Neural progenitor cell (in vitro differentiated cells): ENCODE results near the gene RRM2. TPM values are rescaled to one million over a fixed set of nuclear protein-coding genes. Genes with fewer than 3 reads are reported as not detected.

Source experiments
- DNase-seq: peaks from one replicate; pipeline ENCODE4 v3.0.0-alpha.2; 2016; ENCODE audit warnings: low spot score
- H2AFZ ChIP-seq: fragments of 200-600 bp; sonication (generic); replicated peaks from 2 replicates; pipeline ENCODE4 v1.6.1; 2016; ENCODE audit warnings: antibody characterized with exemption
- H3F3A ChIP-seq: fragments of 200-600 bp; sonication (generic); 2 replicates; pipeline ENCODE4 v1.6.1; 2016; ENCODE audit warnings: antibody characterized with exemption, low read depth
- H3K27ac ChIP-seq: fragments of 200-600 bp; sonication (generic); 2 replicates; pipeline ENCODE4 v1.5.1; 2016; ENCODE audit warnings: mild to moderate bottlenecking
- H3K27me3 ChIP-seq: fragments of 200-600 bp; sonication (generic); 2 replicates; pipeline ENCODE4 v1.6.1; 2016; ENCODE audit warnings: mild to moderate bottlenecking, moderate library complexity
- H3K36me3 ChIP-seq: fragments of 200-600 bp; sonication (generic); 2 replicates; pipeline ENCODE4 v1.5.1; 2016
- H3K4me1 ChIP-seq: fragments of 200-600 bp; sonication (generic); 2 replicates; pipeline ENCODE4 v1.6.1; 2016; ENCODE audit warnings: mixed run types
- H3K4me2 ChIP-seq: fragments of 200-600 bp; sonication (generic); 2 replicates; pipeline ENCODE4 v1.6.1; 2016
- H3K4me3 ChIP-seq: fragments of 200-600 bp; sonication (generic); 2 replicates; pipeline ENCODE4 v1.5.1; 2016
- H3K79me2 ChIP-seq: fragments of 200-600 bp; sonication (generic); 2 replicates; pipeline ENCODE4 v1.6.1; 2016; ENCODE audit warnings: low read depth
- H3K9ac ChIP-seq: fragments of 200-600 bp; sonication (generic); 2 replicates; pipeline ENCODE4 v1.6.1; 2016
- H3K9me3 ChIP-seq: fragments of 200-600 bp; sonication (generic); 2 replicates; pipeline ENCODE4 v1.5.1; 2016; ENCODE audit warnings: low read depth
- H4K20me1 ChIP-seq: fragments of 200-600 bp; sonication (generic); 2 replicates; pipeline ENCODE4 v1.6.1; 2016; ENCODE audit warnings: low read depth
- H3K27ac Mint-ChIP-seq: 3 replicates; pipeline ENCODE4 v1.8.0; 2021; ENCODE audit warnings: mixed read lengths
- H3K27me3 Mint-ChIP-seq: 2 replicates; pipeline ENCODE4 v1.8.0; 2022; ENCODE audit warnings: low read depth, mild to moderate bottlenecking, inconsistent platforms, moderate library complexity, mixed read lengths; ENCODE audit not compliant: insufficient read depth
- H3K36me3 Mint-ChIP-seq: 3 replicates; pipeline ENCODE4 v1.8.0; 2021; ENCODE audit warnings: mixed read lengths
- H3K4me1 Mint-ChIP-seq: 3 replicates; pipeline ENCODE4 v1.8.0; 2021; ENCODE audit warnings: mixed read lengths
- H3K4me3 Mint-ChIP-seq: 3 replicates; pipeline ENCODE4 v1.8.0; 2021; ENCODE audit warnings: mild to moderate bottlenecking, moderate library complexity, mixed read lengths
- H3K9me3 Mint-ChIP-seq: 3 replicates; pipeline ENCODE4 v1.8.0; 2020; ENCODE audit warnings: mixed read lengths
- CTCF ChIP-seq: fragments of 200-600 bp; sonication (generic); IDR thresholded peaks from 2 replicates; pipeline ENCODE4 v1.5.1; 2017; ENCODE audit warnings: antibody characterized with exemption, mild to moderate bottlenecking
- EZH2 ChIP-seq: fragments of 200-600 bp; sonication (generic); IDR thresholded peaks from 2 replicates; pipeline ENCODE4 v1.6.1; 2017; ENCODE audit warnings: antibody characterized with exemption, mild to moderate bottlenecking, moderate library complexity
- EZH2phosphoT487 ChIP-seq: fragments of 200-600 bp; sonication (generic); IDR thresholded peaks from 2 replicates; pipeline ENCODE4 v1.6.1; 2017; ENCODE audit warnings: antibody characterized with exemption
- total RNA-seq: library from RNA; depleted of rRNA; stranded (reverse); fragments of >200 nt; gene quantifications from 2 replicates; pipeline ENCODE4 v1.2.3, GENCODE V29; 2015; ENCODE audit warnings: low replicate concordance

RRM2 gene
- total RNA-seq, 1 donor from 2014 or later = 66.0 TPM

DNA sequence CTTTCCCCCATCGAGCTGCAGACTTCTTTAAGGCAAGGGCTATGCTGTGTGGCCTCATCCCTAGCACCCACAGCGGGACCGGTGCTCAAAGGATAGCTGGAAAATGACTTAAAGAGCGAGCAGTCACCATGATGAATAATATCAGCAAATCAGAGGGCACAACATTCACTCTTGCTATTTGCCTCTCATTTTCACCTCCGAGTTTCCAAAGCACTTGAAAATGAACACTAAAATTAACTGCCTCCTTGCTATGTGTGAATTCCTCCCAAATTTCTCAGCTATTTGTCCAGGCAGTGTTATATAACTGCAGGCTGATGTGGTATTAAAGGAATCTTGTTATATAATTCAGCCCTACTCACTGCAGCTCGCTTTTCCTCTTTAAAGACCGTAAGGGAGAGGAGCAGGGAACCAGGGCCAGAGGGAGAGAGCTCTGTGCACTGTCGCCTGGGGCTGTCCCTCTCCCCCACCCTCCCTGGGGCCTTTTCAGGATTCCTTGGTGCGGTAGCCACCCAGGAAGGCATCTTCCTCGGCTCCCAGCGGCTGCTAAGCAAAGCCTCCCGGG lies 43.8 kb upstream of the RRM2 start:
- peak overlapping the region; percentile 89 for H2AFZ ChIP-seq
- H3F3A ChIP-seq = peaks cover 22% of the 10 kb centered on the region
- peaks cover 5% of the 10 kb centered on the region for H4K20me1 ChIP-seq
- H3K4me3 ChIP-seq = peak overlapping the region; percentile 57
- H3K4me1 ChIP-seq = peaks cover 4% of the 10 kb centered on the region
- Mint-ChIP-seq H3K36me3 (no peaks in the 10 kb centered on the region), H3K4me3 (peak overlapping the region; percentile 78), H3K27ac (no peak overlapping the region), H3K27me3 (peaks cover 69% of the 10 kb centered on the region), H3K9me3 (no peaks in the 10 kb centered on the region), H3K4me1 (peaks cover 23% of the 10 kb centered on the region)
- H3K79me2 ChIP-seq = no peaks in the 10 kb centered on the region
- H3K27me3 ChIP-seq = peaks cover 100% of the 10 kb centered on the region
- H3K36me3 ChIP-seq = no peaks in the 10 kb centered on the region
- TF ChIP-seq CTCF (no peak), EZH2phosphoT487 (no peak), EZH2 (no peak)
- H3K4me2 ChIP-seq = peak overlapping the region; percentile 80
- no peak for DNase-seq
- H3K27ac ChIP-seq = no peak overlapping the region
- H3K9ac ChIP-seq = no peak overlapping the region
- no peaks in the 10 kb centered on the region for H3K9me3 ChIP-seq

- H4K20me1 ChIP-seq = peaks cover 5% of the 10 kb centered on the region
- peaks cover 71% of the 10 kb centered on the region for H3K27me3 Mint-ChIP-seq
- H2AFZ ChIP-seq = peak overlapping the region; percentile 89
- DNase-seq = peak; percentile 65
- H3F3A ChIP-seq = peaks cover 22% of the 10 kb centered on the region
- peaks cover 21% of the 10 kb centered on the region for H3K4me1 Mint-ChIP-seq
- no peaks in the 10 kb centered on the region for H3K79me2 ChIP-seq
- H3K9me3 Mint-ChIP-seq = no peaks in the 10 kb centered on the region
- peak overlapping the region; percentile 57 for H3K4me3 ChIP-seq
- H3K4me3 Mint-ChIP-seq = peak overlapping the region; percentile 78
- no peaks in the 10 kb centered on the region for H3K36me3 ChIP-seq
- H3K27ac ChIP-seq = no peak overlapping the region
- no peaks in the 10 kb centered on the region for H3K9me3 ChIP-seq
- TF ChIP-seq CTCF = peak; percentile 15
- peak; percentile 83 for TF ChIP-seq EZH2
- TF ChIP-seq EZH2phosphoT487 = peak; percentile 76
- no peaks in the 10 kb centered on the region for H3K36me3 Mint-ChIP-seq
- H3K27ac Mint-ChIP-seq = no peak overlapping the region
- no peak overlapping the region for H3K9ac ChIP-seq
- H3K4me1 ChIP-seq = peaks cover 4% of the 10 kb centered on the region
- peaks cover 100% of the 10 kb centered on the region for H3K27me3 ChIP-seq
- peak overlapping the region; percentile 80 for H3K4me2 ChIP-seq
Observed at GRCh38 chr2:10079266-10079869, 43.2 kb upstream of the RRM2 start.

- Mint-ChIP-seq H3K4me1 (peaks cover 24% of the 10 kb centered on the region), H3K9me3 (no peaks in the 10 kb centered on the region), H3K4me3 (peak within 1 kb of the TSS; percentile 78), H3K27ac (no peak within 1 kb of the TSS), H3K27me3 (peaks cover 72% of the 10 kb centered on the region), H3K36me3 (no peaks in the 10 kb centered on the region)
- H3K79me2 ChIP-seq = no peaks in the 10 kb centered on the region
- TF ChIP-seq CTCF = no peak
- TF ChIP-seq EZH2 = no peak
- no peak for TF ChIP-seq EZH2phosphoT487
- H2AFZ ChIP-seq = peak within 1 kb of the TSS; percentile 89
- H3K27ac ChIP-seq = no peak within 1 kb of the TSS
- H3K4me2 ChIP-seq = peak within 1 kb of the TSS; percentile 80
- H4K20me1 ChIP-seq = peaks cover 5% of the 10 kb centered on the region
- H3K27me3 ChIP-seq = peaks cover 98% of the 10 kb centered on the region
- H3K4me1 ChIP-seq = peaks cover 4% of the 10 kb centered on the region
- H3F3A ChIP-seq = peaks cover 22% of the 10 kb centered on the region
- H3K9me3 ChIP-seq = no peaks in the 10 kb centered on the region
- H3K9ac ChIP-seq = no peak within 1 kb of the TSS
- H3K36me3 ChIP-seq = no peaks in the 10 kb centered on the region
- peak within 1 kb of the TSS; percentile 57 for H3K4me3 ChIP-seq
- DNase-seq = peak; percentile 76
Observed at GRCh38 chr2:10079870-10080535, 42.5 kb upstream of the RRM2 start, which contains the start of gene CYS1. Gene CYS1, minus strand, starts transcription at chr2:10080411. Its CDS starts 188 bp downstream, at chr2:10080223.
